Retinal pigment epithelial cell (primary cell): ENCODE measurements around the gene CFAP107.
"Not testable (repeated sequence)": the region's sequence is repeated elsewhere in the genome, so short reads cannot be mapped to it uniquely, and the experiment has no call there.

Experiments
- DNase-seq: peaks from one replicate; pipeline ENCODE4 v3.0.0-alpha.2; 2010; ENCODE audit warnings: low read depth
- H3K4me3 ChIP-seq: 2 replicates; pipeline ENCODE4 v1.5.1; 2011; ENCODE audit warnings: mild to moderate bottlenecking, low read length, control low read depth, moderate library complexity
- CTCF ChIP-seq: conservative IDR thresholded peaks from 2 replicates; pipeline ENCODE4 v1.5.1; 2011; ENCODE audit warnings: low read depth, low read length, control low read depth, inconsistent platforms

Gene CFAP107

DNA sequence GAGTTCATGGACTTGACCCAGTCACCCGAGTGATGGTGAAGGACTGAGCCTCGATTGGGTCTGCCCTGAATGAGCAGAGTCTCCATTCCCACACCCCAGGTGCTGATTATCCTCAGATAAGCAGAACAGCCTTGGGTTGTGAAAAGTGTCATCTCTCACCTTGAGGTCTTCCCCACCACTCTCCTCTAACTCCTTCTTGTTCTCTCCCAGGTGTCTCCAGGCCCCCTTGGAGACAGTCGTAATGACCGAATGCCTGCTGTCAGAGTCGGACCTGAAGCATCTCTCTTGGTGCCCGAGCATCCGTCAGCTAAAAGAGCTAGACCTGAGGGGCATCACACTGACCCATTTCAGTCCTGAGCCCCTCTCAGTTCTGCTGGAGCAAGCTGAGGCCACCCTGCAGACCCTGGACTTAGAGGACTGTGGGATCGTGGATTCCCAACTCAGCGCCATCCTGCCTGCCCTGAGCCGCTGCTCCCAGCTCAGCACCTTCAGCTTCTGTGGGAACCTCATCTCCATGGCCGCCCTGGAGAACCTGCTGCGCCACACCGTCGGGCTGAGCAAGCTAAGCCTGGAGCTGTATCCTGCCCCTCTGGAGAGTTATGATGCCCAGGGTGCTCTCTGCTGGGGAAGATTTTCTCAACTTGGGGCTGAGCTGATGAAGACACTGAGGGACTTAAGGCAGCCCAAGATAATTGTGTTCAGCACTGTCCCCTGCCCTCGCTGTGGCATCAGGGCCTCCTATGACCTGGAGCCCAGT lies 31.0 kb downstream of the CFAP107 start:
- H3K4me3 ChIP-seq = no peak overlapping the region
- no peak for DNase-seq
- TF ChIP-seq CTCF = no peak

DNA sequence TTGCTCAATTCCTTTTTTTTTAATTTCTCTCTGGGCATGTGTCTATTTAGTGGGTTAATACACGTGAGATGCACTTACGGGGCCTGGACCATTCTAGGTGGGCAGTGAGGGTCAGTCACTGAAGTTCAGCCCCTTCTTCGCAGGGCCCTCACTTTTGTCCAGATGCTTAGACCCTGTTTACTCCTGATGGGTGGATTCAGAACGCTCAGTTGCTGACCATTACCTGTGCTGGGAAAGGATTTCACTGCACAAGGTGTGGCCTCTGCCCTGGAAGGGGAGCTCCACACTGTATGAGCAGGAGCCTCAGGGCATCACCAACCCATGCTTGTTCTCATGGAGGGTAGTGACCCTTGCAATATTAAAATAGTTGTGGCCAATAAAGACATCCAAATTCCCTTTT lies 32.1 kb downstream of the CFAP107 start:
- no peak overlapping the region for H3K4me3 ChIP-seq
- DNase-seq = no peak
- no peak for TF ChIP-seq CTCF

DNA sequence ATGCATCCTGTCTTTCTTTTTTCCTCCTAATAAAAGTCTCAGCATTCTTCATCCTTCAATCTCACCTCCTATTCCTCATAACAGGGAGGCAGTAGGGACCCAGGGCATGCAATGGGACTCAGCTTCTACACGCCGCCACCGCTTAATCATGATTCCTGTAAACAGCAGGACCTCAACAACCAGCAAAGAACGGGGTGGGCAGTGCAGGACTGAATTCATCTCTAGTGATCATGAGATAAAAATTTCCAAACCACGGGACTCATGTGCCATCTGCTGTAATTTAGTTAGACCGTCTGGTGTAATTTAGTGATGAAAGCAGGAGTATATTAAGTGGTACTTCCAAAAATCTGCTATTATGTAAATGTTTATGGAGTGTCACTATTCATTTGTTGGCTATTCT lies 32.9 kb downstream of the CFAP107 start:
- TF ChIP-seq CTCF = no peak
- no peak for DNase-seq
- H3K4me3 ChIP-seq = no peak overlapping the region

GRCh38 chr1:12781488-12781887 lies 35.5 kb downstream of the CFAP107 start:
- not testable (repeated sequence) for DNase-seq, H3K4me3 ChIP-seq

GRCh38 chr1:12783783-12784182 lies 37.8 kb downstream of the CFAP107 start:
- H3K4me3 ChIP-seq, DNase-seq: not testable (repeated sequence)

- H3K4me3 ChIP-seq, DNase-seq: not testable (repeated sequence)
These were observed 38.7 kb downstream of the CFAP107 start for GRCh38 chr1:12784729-12785128.

DNA sequence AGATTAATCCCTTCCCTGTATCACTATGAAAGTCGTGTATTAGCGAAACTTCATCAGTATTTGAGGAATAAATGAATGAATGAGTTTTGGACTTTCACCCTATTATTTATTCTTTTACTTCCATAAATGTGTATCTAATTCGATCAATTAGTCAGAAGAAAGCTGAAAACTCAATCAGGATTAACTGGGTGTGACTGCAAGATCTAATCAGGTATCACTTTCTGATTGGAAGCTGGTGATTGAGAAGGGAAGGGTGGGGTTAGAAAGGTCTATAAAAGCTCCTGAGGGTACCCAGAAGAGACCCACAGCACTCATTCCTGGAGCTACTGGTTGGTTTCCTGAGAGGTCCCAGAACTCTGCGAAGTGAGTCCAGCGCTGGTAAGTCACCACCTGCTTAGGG lies 45.1 kb downstream of the CFAP107 start, which contains the start of gene PRAMEF1:
TSS of gene PRAMEF1 (plus strand) at position 301 of the 400 bp plus-strand sequence. CDS start 1,831 bp downstream, outside the sequence.
- not testable (repeated sequence) for DNase-seq, H3K4me3 ChIP-seq

DNA sequence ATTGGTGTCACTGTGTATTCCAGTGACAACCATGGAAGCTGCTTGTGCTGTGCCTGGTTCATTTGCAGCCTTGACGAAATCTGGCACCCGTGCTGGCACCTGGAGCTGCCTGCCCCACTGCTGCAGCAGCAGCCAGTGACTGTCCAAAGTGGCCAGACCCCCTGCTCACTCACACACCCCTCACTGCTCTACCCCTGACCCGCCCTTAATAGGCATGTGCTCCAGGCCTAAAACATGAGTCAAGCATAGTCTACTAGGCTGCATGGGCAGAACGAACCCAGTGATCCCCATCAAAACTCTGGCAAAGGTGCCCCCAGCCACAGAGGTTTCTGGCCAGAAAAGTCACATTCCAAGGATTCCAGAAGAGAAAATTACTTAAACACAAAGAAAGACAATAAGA lies 52.9 kb downstream of the CFAP107 start:
- no peak overlapping the region for H3K4me3 ChIP-seq
- no peak for TF ChIP-seq CTCF
- DNase-seq = no peak

DNA sequence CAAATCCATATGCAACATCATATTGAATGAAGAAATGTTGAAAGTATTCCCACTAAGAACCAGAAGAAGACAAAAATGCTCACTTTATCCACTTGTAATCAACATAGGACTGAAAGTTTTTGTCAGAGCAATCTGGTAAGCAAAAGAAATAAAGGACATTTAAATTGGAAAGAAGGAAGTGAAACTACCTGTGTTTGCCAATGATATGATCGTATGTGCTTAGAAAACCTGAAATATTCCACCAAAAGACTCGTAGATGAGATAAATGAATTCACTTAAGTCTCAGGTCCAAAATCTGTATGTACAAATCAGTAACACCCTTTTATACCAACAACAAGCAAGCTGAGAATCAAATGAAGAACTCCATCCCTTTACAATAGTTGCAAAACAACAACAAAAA lies 53.7 kb downstream of the CFAP107 start:
- no peak for DNase-seq
- no peak overlapping the region for H3K4me3 ChIP-seq
- no peak for TF ChIP-seq CTCF
